GM23248 (cell line): ENCODE data around the gene ZNF710. TPM values are rescaled to one million over a fixed set of nuclear protein-coding genes. Genes with fewer than 3 reads are reported as not detected.
"Not testable (repeated sequence)": the region's sequence is repeated elsewhere in the genome, so short reads cannot be mapped to it uniquely, and the experiment has no call there.

ENCODE experiments used
- DNase-seq: peaks from one replicate; pipeline ENCODE4 v3.0.0-alpha.2; 2015
- H2AFZ ChIP-seq: fragments of 200-600 bp; sonication (generic); 2 replicates; pipeline ENCODE4 v1.6.1; 2016; ENCODE audit warnings: antibody characterized with exemption
- H3F3A ChIP-seq: fragments of 200-600 bp; sonication (generic); 2 replicates; pipeline ENCODE4 v1.6.1; 2016; ENCODE audit warnings: mild to moderate bottlenecking, antibody characterized with exemption, mixed run types; ENCODE audit not compliant: insufficient read depth
- H3K27ac ChIP-seq: fragments of 200-600 bp; sonication (generic); 2 replicates; pipeline ENCODE4 v1.5.1; 2016; ENCODE audit warnings: mild to moderate bottlenecking
- H3K27me3 ChIP-seq: fragments of 200-600 bp; sonication (generic); replicated peaks from 2 replicates; pipeline ENCODE4 v1.6.1; 2016; ENCODE audit warnings: mild to moderate bottlenecking; ENCODE audit not compliant: insufficient read depth
- H3K36me3 ChIP-seq: fragments of 200-600 bp; sonication (generic); 2 replicates; pipeline ENCODE4 v1.6.1; 2016; ENCODE audit warnings: low read depth, mild to moderate bottlenecking
- H3K4me1 ChIP-seq: fragments of 200-600 bp; sonication (generic); 2 replicates; pipeline ENCODE4 v1.6.1; 2016; ENCODE audit warnings: mild to moderate bottlenecking; ENCODE audit not compliant: insufficient read depth
- H3K4me2 ChIP-seq: fragments of 200-600 bp; sonication (generic); one replicate; pipeline ENCODE4 v1.6.1; 2016; ENCODE audit warnings: mild to moderate bottlenecking; ENCODE audit not compliant: unreplicated experiment
- H3K4me3 ChIP-seq: fragments of 200-600 bp; sonication (generic); 2 replicates; pipeline ENCODE4 v1.5.1; 2016; ENCODE audit warnings: mild to moderate bottlenecking
- H3K79me2 ChIP-seq: fragments of 200-600 bp; sonication (generic); 2 replicates; pipeline ENCODE4 v1.6.1; 2016; ENCODE audit warnings: mild to moderate bottlenecking; ENCODE audit not compliant: insufficient read depth
- H3K9ac ChIP-seq: fragments of 200-600 bp; sonication (generic); 2 replicates; pipeline ENCODE4 v1.6.1; 2016; ENCODE audit warnings: mild to moderate bottlenecking
- H3K9me2 ChIP-seq: fragments of 200-600 bp; sonication (generic); 2 replicates; pipeline ENCODE4 v1.6.1; 2016; ENCODE audit warnings: mixed run types, mild to moderate bottlenecking, moderate library complexity; ENCODE audit not compliant: insufficient read depth
- H3K9me3 ChIP-seq: fragments of 200-600 bp; sonication (generic); one replicate; pipeline ENCODE4 v1.6.1; 2017; ENCODE audit warnings: low read depth
- H4K20me1 ChIP-seq: fragments of 200-600 bp; sonication (generic); 2 replicates; pipeline ENCODE4 v1.6.0; 2016; ENCODE audit not compliant: insufficient read depth
- EZH2 ChIP-seq: fragments of 200-600 bp; sonication (generic); IDR thresholded peaks from 2 replicates; pipeline ENCODE4 v1.6.1; 2018; ENCODE audit warnings: antibody characterized with exemption, mild to moderate bottlenecking; ENCODE audit not compliant: insufficient read depth, poor library complexity, severe bottlenecking
- EZH2phosphoT487 ChIP-seq: fragments of 200-600 bp; sonication (generic); IDR thresholded peaks from 2 replicates; pipeline ENCODE4 v1.6.1; 2018; ENCODE audit warnings: antibody characterized with exemption, moderate library complexity, mild to moderate bottlenecking, low read depth; ENCODE audit not compliant: insufficient read depth
- WGBS, 2 experiments: methylation state at CpG; one replicate each; pipeline ENCODE4 v1.1.6; 2015 to 2017; ENCODE audit warnings: low lambda C conversion rate in 2 of 2, low coverage in 1 of 2; ENCODE audit errors: missing lambda C conversion rate in 2 of 2; 5-methylcytosine and 5-hydroxymethylcytosine counted together
- in situ Hi-C: fragments of 300-500 bp; cut with MboI; formaldehyde crosslinking; loops from 2 replicates; pipeline ENCODE4 v1.15.0; 2020
- polyA plus RNA-seq: library from polyadenylated mRNA; unstranded; fragments of >200 nt; fragmentation: Nextera tagmentation; extraction: Ambion mirVana; gene quantifications from 2 replicates; pipeline ENCODE4 v1.2.1, GENCODE V29; 2016
- total RNA-seq: library from RNA; depleted of rRNA; stranded (reverse); fragments of >200 nt; shearing (Covaris generic); gene quantifications from 2 replicates; pipeline ENCODE4 v1.2.3, GENCODE V29; 2014

Gene ZNF710
- total and polyA plus RNA-seq, 2 experiments from 2014 or later, result 2.9 to 12.0 TPM

DNA sequence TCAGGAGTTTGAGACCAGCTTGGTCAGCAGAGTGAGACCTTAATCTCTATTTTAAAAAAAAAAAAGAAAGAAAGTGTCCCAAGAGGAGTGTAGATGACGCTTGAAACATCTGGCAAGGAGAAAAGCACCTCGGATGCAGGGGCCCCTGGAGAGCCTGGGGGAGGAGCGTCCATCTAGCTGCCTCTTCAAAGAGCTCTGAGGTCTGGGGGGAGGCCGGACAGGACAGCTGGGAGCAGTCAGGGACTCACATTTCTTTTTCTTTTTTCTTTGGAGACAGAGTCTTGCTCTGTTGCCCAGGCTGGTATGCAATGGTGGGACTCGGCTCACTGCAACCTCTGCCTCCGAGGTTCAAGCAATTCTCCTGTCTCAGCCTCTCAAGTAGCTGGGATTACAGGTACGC lies 104.4 kb downstream of the ZNF710 start:
- no peak overlapping the region for H3K9ac ChIP-seq
- H3K27me3 ChIP-seq, result no peaks in the 10 kb centered on the region
- 81 to 84% methylated on average over 7 of the region's 7 CpGs for WGBS, 2 experiments
- TF ChIP-seq EZH2phosphoT487 (no peak), EZH2 (no peak)
- no peak overlapping the region for H3K4me3 ChIP-seq
- H2AFZ ChIP-seq, result no peak overlapping the region
- peaks cover 19% of the 10 kb centered on the region for H3K4me1 ChIP-seq
- no peaks in the 10 kb centered on the region for H3K79me2 ChIP-seq
- in situ Hi-C loops, result no loop called here
- peaks cover 10% of the 10 kb centered on the region; the same call in 1 of the 2 replicates for H3F3A ChIP-seq
- H3K27ac ChIP-seq, result no peak overlapping the region
- no peaks in the 10 kb centered on the region for H3K9me2 ChIP-seq
- no peaks in the 10 kb centered on the region for H4K20me1 ChIP-seq
- H3K36me3 ChIP-seq, result no peaks in the 10 kb centered on the region
- no peaks in the 10 kb centered on the region for H3K9me3 ChIP-seq
- no peak for DNase-seq
- H3K4me2 ChIP-seq, result no peak overlapping the region

- Histone ChIP-seq H3K9me2 (no peaks in the 10 kb centered on the region), H3K9ac (no peak overlapping the region), H3K27me3 (no peaks in the 10 kb centered on the region), H3K27ac (no peak overlapping the region), H3K79me2 (no peaks in the 10 kb centered on the region), H3K9me3 (no peaks in the 10 kb centered on the region), H4K20me1 (no peaks in the 10 kb centered on the region), H3K4me1 (peaks cover 10% of the 10 kb centered on the region; the same call in 1 of the 2 replicates), H3K36me3 (no peaks in the 10 kb centered on the region), H3F3A (no peaks in the 10 kb centered on the region), H2AFZ (peak overlapping the region; percentile 13; the same call in 1 of the 2 replicates), H3K4me2 (no peak overlapping the region), H3K4me3 (no peak overlapping the region)
- peak; percentile 73 for DNase-seq
- TF ChIP-seq EZH2phosphoT487 (no peak), EZH2 (no peak)
- in situ Hi-C loops, result no loop called here
- 59 to 60% methylated on average over 7 of the region's 7 CpGs for WGBS, 2 experiments
These were observed 105.5 kb downstream of the ZNF710 start for GRCh38 chr15:90106522-90107117.

- H3K27me3 ChIP-seq, H3K4me3 ChIP-seq, H2AFZ ChIP-seq, H3K27ac ChIP-seq, in situ Hi-C loops, H3F3A ChIP-seq, H3K9me2 ChIP-seq, DNase-seq, H3K36me3 ChIP-seq, H3K79me2 ChIP-seq, H3K9me3 ChIP-seq, H4K20me1 ChIP-seq, H3K9ac ChIP-seq, H3K4me1 ChIP-seq, H3K4me2 ChIP-seq: not testable (repeated sequence)
- 80 to 85% methylated on average over 5 of the region's 5 CpGs for WGBS, 2 experiments
These were observed 106.9 kb downstream of the ZNF710 start for GRCh38 chr15:90108038-90108437.

DNA sequence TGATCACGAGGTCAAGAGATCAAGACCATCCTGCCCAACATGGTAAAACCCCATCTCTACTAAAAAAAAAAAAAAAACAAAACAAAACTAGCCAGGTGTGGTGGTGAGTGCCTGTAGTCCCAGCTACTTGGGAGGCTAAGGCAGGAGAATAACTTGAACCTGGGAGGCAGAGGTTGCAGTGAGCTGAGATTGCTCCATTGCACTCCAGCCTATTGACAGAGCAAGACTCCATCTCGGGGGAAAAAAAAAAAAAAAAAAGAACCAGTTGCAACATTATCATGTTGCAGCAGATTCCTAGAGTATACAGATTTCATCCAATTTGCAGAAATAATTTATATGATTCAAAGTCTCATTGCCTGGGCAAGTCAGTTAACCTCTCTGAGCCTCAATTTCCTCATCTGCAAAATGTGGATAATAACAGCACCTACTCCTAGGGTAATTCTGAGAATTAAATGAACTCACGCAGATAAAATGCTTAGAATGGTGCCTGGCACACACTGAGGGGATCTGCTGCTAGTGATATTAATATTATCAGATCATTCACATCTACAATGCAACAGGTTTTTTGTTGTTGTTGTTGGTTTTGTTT lies 108.1 kb downstream of the ZNF710 start:
- in situ Hi-C loops, H3K27me3 ChIP-seq, H4K20me1 ChIP-seq, H2AFZ ChIP-seq, H3K4me2 ChIP-seq, H3K79me2 ChIP-seq, H3K27ac ChIP-seq, H3K9me3 ChIP-seq, DNase-seq, H3K9ac ChIP-seq, H3K4me1 ChIP-seq, H3K36me3 ChIP-seq, H3K4me3 ChIP-seq, H3F3A ChIP-seq, H3K9me2 ChIP-seq: not testable (repeated sequence)
- WGBS, 2 experiments, result 33 to 53% methylated on average over 3 of the region's 3 CpGs

DNA sequence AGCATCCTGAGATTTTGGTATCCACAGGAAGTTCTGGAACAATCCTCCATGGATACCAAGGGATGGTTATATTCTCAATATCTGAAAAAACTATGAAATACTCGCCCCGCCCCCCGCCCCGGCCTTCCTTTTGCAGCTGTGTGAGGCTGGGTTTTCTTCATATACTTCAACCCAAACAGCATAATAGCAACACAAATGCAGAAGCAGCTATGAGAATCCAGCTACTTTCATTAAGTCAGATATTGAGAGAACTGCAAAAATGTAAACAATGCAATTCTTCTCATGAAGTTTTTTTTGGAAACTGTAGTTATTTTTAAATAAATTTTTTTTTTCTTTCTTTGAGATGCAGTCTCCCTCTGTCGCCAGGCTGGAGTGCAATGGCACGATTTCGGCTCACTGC lies 112.0 kb downstream of the ZNF710 start:
- Histone ChIP-seq H3F3A (no peaks in the 10 kb centered on the region), H3K27ac (no peak overlapping the region), H3K79me2 (no peaks in the 10 kb centered on the region), H3K4me2 (no peak overlapping the region), H3K9ac (no peak overlapping the region), H3K9me2 (no peaks in the 10 kb centered on the region), H3K4me1 (no peaks in the 10 kb centered on the region), H3K36me3 (no peaks in the 10 kb centered on the region), H3K27me3 (no peaks in the 10 kb centered on the region), H3K4me3 (no peak overlapping the region), H3K9me3 (no peaks in the 10 kb centered on the region), H2AFZ (no peak overlapping the region), H4K20me1 (no peaks in the 10 kb centered on the region)
- no peak for DNase-seq
- 75 to 77% methylated on average over 6 to 7 of the region's 7 CpGs for WGBS, 2 experiments
- in situ Hi-C loops, result no loop called here
- TF ChIP-seq EZH2, result no peak
- TF ChIP-seq EZH2phosphoT487, result no peak
